Activated CD8-positive, alpha-beta memory T cell treated with anti-CD3 and anti-CD28 coated beads, Interleukin-2, amount 10 ng/mL, durations not matched to agents 7 days and 5 days (primary cell): ENCODE data around the gene PLA2G4E. TPM values are rescaled to one million over a fixed set of nuclear protein-coding genes. Genes with fewer than 3 reads are reported as not detected.

Experiments used
- ATAC-seq: fragments of 150-1000 bp; cut with Tn5 transposase; one replicate; pipeline ENCODE4 v1.10.0; 2021; ENCODE audit warnings: moderate library complexity
- CTCF ChIA-PET: fragments of 350-600 bp; sonication (Branson Sonifier 250); formaldehyde crosslinking; loops from one replicate; lab custom pipeline; 2021; ENCODE audit warnings: antibody characterized with exemption; lab: Charles Lee
- DNase-seq: peaks from one replicate; pipeline ENCODE4 v3.0.0-alpha.2; 2020
- H3K27ac Mint-ChIP-seq: one replicate; pipeline ENCODE4 v1.8.0; 2021; ENCODE audit warnings: mild to moderate bottlenecking, mixed read lengths
- H3K27me3 Mint-ChIP-seq: one replicate; pipeline ENCODE4 v1.8.0; 2021; ENCODE audit warnings: mixed read lengths
- H3K36me3 Mint-ChIP-seq: one replicate; pipeline ENCODE4 v1.8.0; 2021; ENCODE audit warnings: mild to moderate bottlenecking, mixed read lengths
- H3K4me1 Mint-ChIP-seq: one replicate; pipeline ENCODE4 v1.8.0; 2021; ENCODE audit warnings: mixed read lengths
- H3K4me3 Mint-ChIP-seq: one replicate; pipeline ENCODE4 v1.8.0; 2021; ENCODE audit warnings: mild to moderate bottlenecking, moderate library complexity, mixed read lengths
- H3K9me3 Mint-ChIP-seq: one replicate; pipeline ENCODE4 v1.8.0; 2022; ENCODE audit warnings: low read depth, mixed read lengths
- total RNA-seq, 2 experiments: library from RNA; stranded (reverse); gene quantifications; one replicate each; pipeline ENCODE4 v1.2.3, GENCODE V29; 2021

PLA2G4E gene
- total RNA-seq, 2 experiments from 2014 or later: 0.05 TPM; not detected in 1

GRCh38 chr15:41992151-41992802 lies 28.6 kb downstream of the PLA2G4E start:
- Mint-ChIP-seq H3K4me1 (no peaks in the 10 kb centered on the region), H3K4me3 (no peak overlapping the region)
- CTCF ChIA-PET: no interaction called here

DNA sequence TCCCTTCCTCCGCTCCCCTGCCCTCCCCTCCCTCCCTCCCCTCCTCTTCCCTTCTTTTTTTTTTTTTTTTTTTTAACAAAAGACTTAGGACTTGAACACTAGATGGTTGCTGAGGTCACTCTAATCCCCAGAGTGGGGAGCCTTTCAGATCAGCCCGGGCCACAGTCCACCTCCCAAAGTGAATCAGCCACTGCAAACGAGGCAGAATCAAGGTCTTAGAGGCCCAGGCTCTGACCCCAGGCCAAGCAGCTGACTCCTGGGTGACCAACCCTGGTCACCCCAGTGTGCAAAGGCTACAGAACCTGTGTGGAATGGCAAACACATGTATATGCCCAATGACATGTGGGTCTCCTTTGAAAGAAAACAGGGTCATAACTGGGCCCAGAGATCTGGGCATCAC lies 30.2 kb downstream of the PLA2G4E start:
- no peaks in the 10 kb centered on the region for H3K36me3 Mint-ChIP-seq
- H3K4me3 Mint-ChIP-seq: no peak overlapping the region
- peaks cover 2% of the 10 kb centered on the region for H3K27me3 Mint-ChIP-seq
- no peak overlapping the region for H3K27ac Mint-ChIP-seq
- ATAC-seq: no peak
- no peaks in the 10 kb centered on the region for H3K4me1 Mint-ChIP-seq
- DNase-seq: no peak
- H3K9me3 Mint-ChIP-seq: no peaks in the 10 kb centered on the region
- CTCF ChIA-PET: interaction anchor here (0.7 to 6.2 kb wide), 17 partner anchors 12 to 218 kb away, joined by 3 to 78 read pairs (median 5); partner anchors contain the start of gene MAPKBP1

More at GRCh38 chr15:41992151-41992802, 28.6 kb downstream of the PLA2G4E start:
- Mint-ChIP-seq H3K27me3 (peaks cover 2% of the 10 kb centered on the region), H3K9me3 (no peaks in the 10 kb centered on the region), H3K27ac (no peak overlapping the region), H3K36me3 (no peaks in the 10 kb centered on the region)
- no peak for ATAC-seq
- DNase-seq: no peak

DNA sequence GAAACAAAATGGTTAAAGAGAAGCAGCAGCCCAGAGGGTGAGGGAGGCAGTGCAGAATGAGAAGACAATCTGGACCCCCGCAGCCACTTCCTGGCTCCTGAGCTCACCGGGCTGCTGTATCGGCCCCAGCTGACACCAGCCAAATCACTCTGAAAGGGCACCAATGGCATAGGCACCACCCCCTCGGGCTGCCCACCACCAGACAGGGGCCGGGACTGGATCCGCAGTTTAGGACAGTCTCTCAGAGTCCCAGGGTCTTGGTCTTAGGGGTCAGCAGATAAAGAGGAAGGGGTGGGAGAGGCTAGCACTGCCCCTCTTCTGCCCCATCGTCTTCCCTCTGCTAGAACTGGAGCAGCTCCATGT lies 30.6 kb downstream of the PLA2G4E start:
- peaks cover 2% of the 10 kb centered on the region for H3K27me3 Mint-ChIP-seq
- H3K9me3 Mint-ChIP-seq: no peaks in the 10 kb centered on the region
- H3K4me3 Mint-ChIP-seq: no peak overlapping the region
- DNase-seq: no peak
- no peaks in the 10 kb centered on the region for H3K4me1 Mint-ChIP-seq
- no peak for ATAC-seq
- H3K36me3 Mint-ChIP-seq: no peaks in the 10 kb centered on the region
- CTCF ChIA-PET: interaction anchor here (0.7 to 6.2 kb wide), 27 partner anchors 8 to 687 kb away, joined by 3 to 78 read pairs (median 6); partner anchors contain the start of genes EHD4, MAPKBP1 and PLA2G4D
- H3K27ac Mint-ChIP-seq: no peak overlapping the region

- Mint-ChIP-seq H3K27ac (no peak overlapping the region), H3K36me3 (no peaks in the 10 kb centered on the region), H3K9me3 (no peaks in the 10 kb centered on the region), H3K4me3 (no peak overlapping the region), H3K4me1 (no peaks in the 10 kb centered on the region), H3K27me3 (peaks cover 2% of the 10 kb centered on the region)
- CTCF ChIA-PET: interaction anchor here (0.6 to 6.2 kb wide), 35 partner anchors 9 to 688 kb away, joined by 3 to 78 read pairs (median 4); partner anchors contain the start of genes EHD4, MAPKBP1 and PLA2G4D
- DNase-seq (peak; percentile 89), ATAC-seq (peak; percentile 88)
These were observed 31.1 kb downstream of the PLA2G4E start for GRCh38 chr15:41989573-41990242.

DNA sequence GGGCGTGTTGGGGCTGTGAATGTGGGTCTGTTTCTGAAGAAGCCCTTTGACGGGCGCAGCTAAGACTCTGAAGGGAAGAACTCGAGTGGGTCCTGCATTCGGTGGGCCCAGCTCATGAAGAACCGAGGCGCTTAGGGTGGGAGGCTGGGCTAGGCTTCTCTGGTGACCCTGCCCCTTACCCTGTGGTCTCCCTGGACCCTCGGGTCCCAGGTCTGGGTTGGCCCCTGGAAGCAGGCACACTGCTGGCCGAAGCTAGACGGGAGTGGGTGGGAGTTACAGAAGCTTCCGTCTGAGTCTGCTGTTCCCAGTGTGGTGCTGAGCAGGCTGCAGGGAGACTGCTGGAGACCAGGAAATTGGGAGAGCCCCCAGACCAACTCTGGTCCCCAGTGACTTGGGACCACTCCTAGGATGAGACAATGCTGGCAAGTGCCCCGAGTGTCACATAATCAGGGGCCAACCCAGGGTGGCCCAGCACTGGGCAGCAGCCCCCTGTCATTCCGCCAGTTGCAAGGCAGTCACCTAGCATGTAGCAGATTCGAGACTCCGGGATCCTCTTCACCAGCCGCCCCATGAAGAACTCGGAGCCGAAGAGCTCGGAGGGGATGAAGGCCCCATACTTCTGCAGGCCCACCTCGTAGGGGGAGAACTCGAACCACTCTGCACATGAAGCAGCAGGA lies 31.8 kb downstream of the PLA2G4E start:
- Mint-ChIP-seq H3K9me3 (no peaks in the 10 kb centered on the region), H3K4me1 (no peaks in the 10 kb centered on the region), H3K36me3 (no peaks in the 10 kb centered on the region), H3K27me3 (peaks cover 2% of the 10 kb centered on the region), H3K27ac (no peak overlapping the region), H3K4me3 (no peak overlapping the region)
- CTCF ChIA-PET: interaction anchor here (1.0 to 6.2 kb wide), 25 partner anchors 8 to 688 kb away, joined by 3 to 78 read pairs (median 6); partner anchors contain the start of genes EHD4, MAPKBP1 and PLA2G4D
- ATAC-seq: no peak
- DNase-seq: no peak

- CTCF ChIA-PET: interaction anchor here (2.3 to 6.2 kb wide), 8 partner anchors 9 to 150 kb away, joined by 8 to 78 read pairs (median 22); no protein-coding TSS in a partner anchor
- Mint-ChIP-seq H3K27me3 (peaks cover 2% of the 10 kb centered on the region), H3K9me3 (no peaks in the 10 kb centered on the region), H3K4me1 (no peaks in the 10 kb centered on the region), H3K36me3 (no peaks in the 10 kb centered on the region), H3K4me3 (no peak overlapping the region), H3K27ac (no peak overlapping the region)
- DNase-seq (no peak), ATAC-seq (no peak)
These were observed 32.9 kb downstream of the PLA2G4E start for GRCh38 chr15:41987925-41988275.

DNA sequence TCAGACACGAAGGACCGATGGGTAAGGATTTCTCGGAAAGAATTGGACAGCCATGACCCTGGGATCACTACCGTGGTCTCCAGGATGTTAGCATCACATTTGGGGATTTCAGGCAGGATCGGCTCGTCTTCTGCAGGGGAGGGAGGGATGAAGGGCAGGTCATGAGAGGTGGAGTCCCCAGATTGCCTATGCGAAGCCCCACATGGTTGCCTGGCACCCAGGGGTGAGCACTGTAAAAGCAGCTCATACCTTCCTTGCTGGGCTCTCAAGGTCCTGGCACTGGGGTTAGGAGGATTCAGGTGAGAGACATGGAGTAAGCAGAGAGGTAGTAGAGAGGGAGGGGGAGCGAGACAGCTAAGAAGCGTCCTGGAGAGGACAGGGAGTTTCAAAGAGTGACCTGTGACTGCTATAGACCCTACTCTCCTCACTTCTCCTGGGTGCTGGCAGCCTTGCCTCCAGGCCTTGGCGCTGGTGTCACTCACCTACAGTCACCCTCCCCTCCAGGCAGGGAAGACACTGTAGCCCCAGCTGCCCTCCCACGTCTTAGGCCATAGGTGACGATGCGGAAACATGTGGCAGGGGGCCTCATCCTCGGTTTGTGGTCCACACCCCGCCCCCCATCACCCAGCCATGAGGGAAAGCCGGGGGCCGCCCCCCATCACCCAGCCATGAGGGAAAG lies 33.5 kb downstream of the PLA2G4E start:
- H3K4me3 Mint-ChIP-seq: no peak overlapping the region
- ATAC-seq: no peak
- peaks cover 2% of the 10 kb centered on the region for H3K27me3 Mint-ChIP-seq
- DNase-seq: no peak
- CTCF ChIA-PET: interaction anchor here (3.0 to 6.2 kb wide), 4 partner anchors 9 to 96 kb away, joined by 24 to 78 read pairs (median 48); no protein-coding TSS in a partner anchor
- H3K36me3 Mint-ChIP-seq: no peaks in the 10 kb centered on the region
- no peaks in the 10 kb centered on the region for H3K9me3 Mint-ChIP-seq
- H3K4me1 Mint-ChIP-seq: no peaks in the 10 kb centered on the region
- H3K27ac Mint-ChIP-seq: no peak overlapping the region

- peaks cover 19% of the 10 kb centered on the region for H3K4me1 Mint-ChIP-seq
- H3K36me3 Mint-ChIP-seq: no peaks in the 10 kb centered on the region
- ATAC-seq (no peak), DNase-seq (no peak)
- no peak overlapping the region for H3K27ac Mint-ChIP-seq
- CTCF ChIA-PET: interaction anchor here (0.6 to 6.2 kb wide), 6 partner anchors 13 to 232 kb away, joined by 4 to 78 read pairs (median 10); partner anchors contain the start of gene EHD4
- H3K9me3 Mint-ChIP-seq: no peaks in the 10 kb centered on the region
- peaks cover 2% of the 10 kb centered on the region for H3K27me3 Mint-ChIP-seq
- no peak overlapping the region for H3K4me3 Mint-ChIP-seq
These were observed 35.3 kb downstream of the PLA2G4E start for GRCh38 chr15:41985236-41986160.

DNA sequence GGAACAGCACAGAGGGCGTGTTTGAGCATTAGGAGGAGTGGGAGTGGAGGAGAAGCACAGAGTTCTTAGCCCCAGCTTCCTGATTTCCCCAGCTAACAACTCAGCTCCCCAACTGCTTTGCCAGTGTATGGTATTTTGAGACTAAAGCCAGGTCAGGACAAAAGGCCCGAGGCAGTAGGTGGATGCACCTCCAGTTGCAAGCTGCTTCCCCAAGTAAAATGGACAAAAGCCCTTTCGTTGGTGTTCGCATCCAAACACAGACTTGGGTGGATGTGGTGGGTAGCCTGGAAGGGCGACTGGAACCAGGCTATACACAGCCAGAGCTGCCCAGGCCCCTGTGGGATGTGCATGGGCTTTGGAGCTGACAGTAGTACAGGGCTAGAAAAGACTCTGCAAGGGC lies 36.2 kb downstream of the PLA2G4E start:
- no peaks in the 10 kb centered on the region for H3K27me3 Mint-ChIP-seq
- H3K4me3 Mint-ChIP-seq: no peak overlapping the region
- no peaks in the 10 kb centered on the region for H3K36me3 Mint-ChIP-seq
- CTCF ChIA-PET: interaction anchor here (0.6 to 3.1 kb wide), 4 partner anchors 12 to 390 kb away, joined by 3 to 14 read pairs (median 7); partner anchors contain the start of gene EHD4
- DNase-seq (no peak), ATAC-seq (no peak)
- no peaks in the 10 kb centered on the region for H3K9me3 Mint-ChIP-seq
- H3K27ac Mint-ChIP-seq: no peak overlapping the region
- peaks cover 25% of the 10 kb centered on the region for H3K4me1 Mint-ChIP-seq

DNA sequence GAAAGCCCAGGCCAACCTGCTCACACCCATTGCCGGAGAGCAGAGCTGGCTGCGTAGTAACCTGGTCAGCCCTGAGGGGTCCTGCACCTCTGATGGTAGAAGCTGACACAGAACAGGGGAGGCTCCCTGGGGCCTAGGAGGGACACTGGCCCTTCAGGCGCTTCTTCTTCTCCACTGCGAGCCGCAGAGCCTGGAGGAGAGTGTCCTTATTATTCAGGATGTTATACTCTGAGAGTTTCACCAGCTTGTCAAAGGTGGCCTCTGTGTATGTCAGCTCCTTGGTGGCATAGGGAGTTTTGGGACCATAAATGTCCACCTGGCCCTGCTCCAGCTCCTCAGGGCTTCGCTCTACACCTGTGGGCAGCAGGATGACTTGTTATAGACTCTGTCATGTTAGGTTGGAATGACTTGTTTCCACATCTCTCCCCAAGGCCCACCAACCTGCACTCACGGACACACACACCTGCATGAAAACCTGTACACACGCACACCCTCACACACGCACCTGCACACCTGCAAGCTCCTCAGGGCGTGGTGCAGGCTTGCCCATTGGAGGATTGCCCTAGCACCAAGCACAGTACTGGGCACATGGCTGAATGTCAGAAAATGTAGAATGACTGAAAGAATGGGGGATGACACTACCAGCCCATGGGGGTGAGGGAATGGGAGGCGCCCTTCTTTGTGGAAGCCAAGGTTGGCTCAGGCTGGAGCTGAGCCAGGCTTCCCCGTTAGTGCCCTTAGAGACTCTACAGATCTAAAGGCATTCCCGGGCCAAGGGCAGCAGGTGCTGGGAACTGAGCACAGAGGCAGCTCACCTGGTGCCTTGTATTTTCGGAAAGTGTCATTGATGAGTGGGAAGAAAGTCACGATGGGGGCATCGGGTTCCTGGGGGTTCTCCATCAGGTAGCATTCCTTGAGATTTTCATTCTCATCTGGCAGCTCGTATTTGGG lies 36.9 kb downstream of the PLA2G4E start:
- Mint-ChIP-seq H3K27ac (no peak overlapping the region), H3K9me3 (no peaks in the 10 kb centered on the region), H3K4me3 (no peak overlapping the region), H3K36me3 (no peaks in the 10 kb centered on the region), H3K27me3 (no peaks in the 10 kb centered on the region), H3K4me1 (peaks cover 28% of the 10 kb centered on the region)
- DNase-seq: no peak
- no peak for ATAC-seq
- CTCF ChIA-PET: interaction anchor here (0.6 to 3.1 kb wide), 5 partner anchors 11 to 390 kb away, joined by 3 to 14 read pairs (median 7); partner anchors contain the start of gene EHD4

GRCh38 chr15:41983221-41983620 lies 37.6 kb downstream of the PLA2G4E start:
- CTCF ChIA-PET: interaction anchor here (2.4 to 3.1 kb wide), 2 partner anchors 10 to 13 kb away, joined by 5 to 14 read pairs; partner anchors contain the start of gene EHD4
- ATAC-seq: no peak
- H3K4me1 Mint-ChIP-seq: peaks cover 34% of the 10 kb centered on the region
- H3K27me3 Mint-ChIP-seq: no peaks in the 10 kb centered on the region
- no peak for DNase-seq
- H3K9me3 Mint-ChIP-seq: no peaks in the 10 kb centered on the region
- H3K27ac Mint-ChIP-seq: no peak overlapping the region
- H3K36me3 Mint-ChIP-seq: no peaks in the 10 kb centered on the region
- no peak overlapping the region for H3K4me3 Mint-ChIP-seq
